HG02884 (cell line): ENCODE data around the gene AHDC1.

Experiments
- ATAC-seq: cut with Tn5 transposase; IDR thresholded peaks from one replicate; pipeline ENCODE4 v1.9.1; 2021; ENCODE audit warnings: mild to moderate bottlenecking, moderate library complexity; ENCODE audit not compliant: unreplicated experiment

The AHDC1 gene

DNA sequence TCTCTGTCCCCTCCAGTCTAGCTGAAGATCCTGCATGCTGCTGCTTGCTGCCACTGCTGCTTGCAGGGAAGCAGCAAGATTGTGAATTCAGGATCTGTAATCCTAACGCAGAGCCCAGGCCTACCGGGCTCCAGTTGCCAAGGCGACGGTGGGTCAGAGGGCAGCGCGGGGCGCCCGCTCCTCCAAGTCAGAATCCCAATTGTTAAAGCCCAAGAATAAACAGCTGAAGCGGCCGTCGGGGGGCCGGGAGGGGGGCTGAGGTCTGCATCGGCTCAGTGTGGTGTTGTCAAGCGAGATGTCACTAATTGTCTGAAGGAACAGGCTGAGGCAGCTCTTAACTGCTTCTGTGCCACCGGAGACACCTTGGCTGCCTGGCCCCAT lies 36.8 kb downstream of the AHDC1 start:
- no peak for ATAC-seq

GRCh38 chr1:27566462-27567145 lies 37.3 kb downstream of the AHDC1 start:
- no peak for ATAC-seq

DNA sequence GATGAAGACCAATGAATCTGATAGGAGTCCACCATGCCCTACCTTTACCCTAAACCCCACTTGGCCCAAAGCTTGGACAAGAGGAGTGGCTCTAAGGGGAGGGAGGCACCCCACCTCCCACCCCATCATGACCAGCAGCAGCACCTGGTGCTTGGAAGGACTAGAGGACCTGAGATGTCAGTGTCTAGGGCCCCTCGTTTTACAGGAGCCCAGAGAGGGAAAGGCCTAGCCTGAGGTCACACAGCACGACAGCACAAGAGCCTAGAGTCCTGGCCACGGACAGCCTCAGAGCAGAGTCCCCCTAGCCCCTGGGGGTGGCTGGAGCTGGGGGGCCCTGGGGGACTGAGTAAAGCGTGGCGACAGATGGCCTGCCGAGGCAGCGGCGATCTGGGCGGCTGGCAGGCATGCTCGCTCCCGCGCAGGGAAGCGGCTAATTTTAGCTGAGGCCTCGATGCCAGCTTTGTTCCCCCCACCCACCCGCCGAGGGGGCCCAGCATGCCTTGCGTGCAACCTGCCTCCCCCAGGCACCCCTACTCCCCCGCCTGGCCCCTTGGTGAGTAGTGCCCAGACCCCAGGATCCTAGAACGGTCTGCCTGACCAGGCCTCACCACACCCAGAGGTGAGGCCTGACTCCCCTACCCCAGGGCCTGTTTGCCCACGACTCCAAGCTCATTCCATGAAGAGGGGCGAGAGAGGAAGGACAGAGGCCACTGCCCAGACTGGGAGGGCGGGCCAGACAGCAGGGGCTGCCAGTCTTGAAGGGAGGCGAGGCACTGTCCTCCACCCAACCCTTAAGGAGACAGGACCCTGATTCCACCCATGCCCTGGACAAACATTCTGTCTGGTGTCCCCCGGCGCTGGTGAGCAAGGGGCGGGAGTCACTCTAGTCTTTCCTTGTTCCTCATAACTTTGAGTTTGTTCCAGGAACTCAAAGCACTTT lies 39.0 kb downstream of the AHDC1 start:
- ATAC-seq, result no peak

DNA sequence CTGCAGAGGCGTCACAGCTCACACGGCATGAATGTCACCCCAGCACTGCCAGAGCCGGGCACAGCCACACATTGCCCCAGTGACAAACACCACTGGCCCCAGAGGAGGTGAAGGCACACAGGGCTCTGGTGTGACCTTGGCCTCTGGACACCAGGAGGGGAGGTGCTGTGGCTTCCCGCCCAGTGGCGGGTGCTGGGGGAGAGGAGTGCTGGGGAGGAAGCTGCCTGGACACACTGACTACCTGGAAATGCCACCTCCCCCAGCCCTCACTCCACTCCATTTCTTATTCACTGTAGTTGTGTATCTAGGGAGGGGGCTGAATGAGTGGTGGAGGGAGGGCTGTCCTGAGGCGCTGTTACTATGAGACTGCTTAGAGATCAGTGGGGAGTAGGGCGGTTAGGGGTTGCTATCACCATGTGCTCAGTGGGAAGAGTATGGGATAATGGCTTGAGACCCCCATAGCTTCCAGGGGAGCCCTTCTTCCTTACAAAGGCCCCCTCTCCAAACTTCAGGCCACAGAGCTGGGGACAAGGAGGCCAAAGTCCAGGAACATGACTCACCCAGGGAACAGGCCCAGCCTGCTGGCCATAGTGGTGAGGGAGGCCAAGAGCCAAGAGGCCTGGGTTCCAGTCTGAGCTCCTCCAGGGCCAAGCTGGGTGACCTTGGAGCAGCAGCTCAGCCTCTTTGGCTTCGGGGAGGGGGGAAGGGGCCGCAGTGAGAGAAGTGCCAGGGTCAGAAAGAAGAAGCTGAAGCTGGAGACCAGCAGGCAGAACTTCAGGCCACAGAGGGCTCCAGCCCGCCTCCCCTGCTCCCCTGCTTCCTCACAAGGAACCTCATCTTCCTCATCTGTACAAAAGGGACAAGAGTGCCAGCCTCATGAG lies 40.1 kb downstream of the AHDC1 start:
- no peak for ATAC-seq

GRCh38 chr1:27563341-27563590 lies 40.7 kb downstream of the AHDC1 start:
- ATAC-seq, result no peak

DNA sequence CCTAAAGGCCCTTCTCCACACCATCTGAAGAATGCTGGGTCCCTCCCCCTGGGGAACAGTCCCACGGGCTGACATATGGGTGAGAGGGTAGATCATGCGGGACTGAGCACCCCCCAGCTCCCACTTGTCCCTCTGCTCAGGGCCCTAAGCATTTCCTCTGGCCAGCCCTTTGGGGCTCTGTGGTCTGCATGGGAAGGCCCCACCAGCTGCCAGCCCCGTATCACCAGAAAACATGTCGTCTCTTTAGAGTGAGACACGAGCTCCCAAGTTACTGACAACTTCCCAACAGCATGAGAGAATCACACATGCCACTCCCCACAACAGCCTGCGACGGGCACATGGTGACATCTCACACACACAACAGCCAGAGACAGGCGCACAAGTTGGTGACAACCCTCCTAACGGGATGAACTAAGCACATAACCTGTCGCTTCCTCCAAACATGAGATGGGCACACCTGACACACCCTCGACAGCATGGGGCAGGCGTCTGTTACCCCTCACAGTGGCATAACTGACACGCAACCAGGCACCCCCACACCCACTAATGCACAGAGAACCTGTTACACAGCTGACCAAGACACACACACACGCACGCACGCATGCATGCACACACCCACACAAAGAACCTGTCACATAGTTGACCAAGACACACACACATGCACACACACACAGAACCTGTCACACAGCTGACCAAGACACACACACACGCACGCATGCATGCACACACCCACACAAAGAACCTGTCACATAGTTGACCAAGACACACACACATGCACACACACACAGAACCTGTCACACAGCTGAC lies 41.2 kb downstream of the AHDC1 start:
- no peak for ATAC-seq

- no peak for ATAC-seq
Measured at GRCh38 chr1:27562021-27562420, 41.9 kb downstream of the AHDC1 start.

DNA sequence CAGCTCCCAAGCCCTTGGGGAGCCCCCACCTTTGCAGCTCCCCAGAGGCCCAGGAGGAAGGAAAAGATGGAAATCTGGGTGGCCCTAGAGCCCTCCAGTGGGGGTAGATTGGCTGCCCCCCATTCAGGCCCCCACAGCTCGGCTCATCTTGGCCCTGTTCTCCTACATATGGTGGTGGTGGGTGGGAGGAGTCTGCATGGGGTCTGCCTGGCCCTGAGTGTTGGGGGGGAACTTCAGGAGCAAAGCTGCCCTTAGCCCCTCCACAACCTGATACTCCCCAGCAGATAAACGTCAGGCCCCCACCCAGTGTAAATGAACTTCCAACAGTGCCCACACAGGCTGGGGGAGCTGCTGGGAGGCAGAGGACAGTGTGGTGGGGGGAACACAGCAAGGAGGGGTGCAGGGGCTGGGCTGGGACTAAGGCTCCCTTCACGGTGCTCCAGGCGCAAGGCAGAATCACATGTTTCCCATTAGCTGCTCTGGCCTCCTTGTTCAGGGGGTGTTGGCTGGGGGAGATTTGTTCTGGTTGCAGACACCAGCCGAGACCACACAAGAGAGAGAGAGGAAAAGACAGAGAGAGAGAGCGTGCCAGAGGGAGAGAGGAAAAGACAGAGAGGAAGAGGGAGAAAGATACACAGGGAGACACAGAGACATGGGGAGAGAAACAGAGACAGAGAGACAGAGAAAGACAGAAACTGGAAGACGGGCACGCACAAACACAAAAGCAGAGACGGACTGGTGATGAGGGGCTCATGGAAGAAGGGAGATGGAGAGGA lies 42.6 kb downstream of the AHDC1 start:
- ATAC-seq, result no peak

GRCh38 chr1:27560268-27561123 lies 43.4 kb downstream of the AHDC1 start:
- no peak for ATAC-seq

DNA sequence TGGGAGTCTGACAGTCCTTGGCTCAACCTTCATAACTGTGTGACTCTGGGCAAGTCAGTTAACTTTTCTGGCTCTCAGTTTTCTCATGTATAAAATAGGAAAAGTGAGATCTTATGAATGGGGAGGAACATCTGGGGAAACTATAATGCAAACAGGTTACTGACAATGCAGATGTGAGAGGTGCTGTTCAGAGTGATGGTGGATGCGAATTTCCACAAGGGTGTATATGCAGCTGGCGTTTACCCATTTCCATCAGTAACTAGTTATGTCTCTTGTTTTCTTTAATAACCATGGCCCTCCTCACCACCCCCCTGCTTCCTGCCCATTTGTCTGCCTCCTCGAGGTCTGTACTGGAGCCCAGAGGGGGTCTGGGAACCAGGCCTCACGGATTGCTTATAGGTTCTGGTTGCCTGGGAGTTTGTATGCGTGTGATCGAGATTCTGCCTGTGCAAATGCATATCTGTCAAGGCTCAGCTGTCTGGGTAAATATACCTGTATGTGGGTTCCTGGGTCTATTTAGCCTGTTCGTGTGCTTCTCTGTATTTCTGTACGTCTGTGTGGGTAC lies 44.4 kb downstream of the AHDC1 start:
- no peak for ATAC-seq

DNA sequence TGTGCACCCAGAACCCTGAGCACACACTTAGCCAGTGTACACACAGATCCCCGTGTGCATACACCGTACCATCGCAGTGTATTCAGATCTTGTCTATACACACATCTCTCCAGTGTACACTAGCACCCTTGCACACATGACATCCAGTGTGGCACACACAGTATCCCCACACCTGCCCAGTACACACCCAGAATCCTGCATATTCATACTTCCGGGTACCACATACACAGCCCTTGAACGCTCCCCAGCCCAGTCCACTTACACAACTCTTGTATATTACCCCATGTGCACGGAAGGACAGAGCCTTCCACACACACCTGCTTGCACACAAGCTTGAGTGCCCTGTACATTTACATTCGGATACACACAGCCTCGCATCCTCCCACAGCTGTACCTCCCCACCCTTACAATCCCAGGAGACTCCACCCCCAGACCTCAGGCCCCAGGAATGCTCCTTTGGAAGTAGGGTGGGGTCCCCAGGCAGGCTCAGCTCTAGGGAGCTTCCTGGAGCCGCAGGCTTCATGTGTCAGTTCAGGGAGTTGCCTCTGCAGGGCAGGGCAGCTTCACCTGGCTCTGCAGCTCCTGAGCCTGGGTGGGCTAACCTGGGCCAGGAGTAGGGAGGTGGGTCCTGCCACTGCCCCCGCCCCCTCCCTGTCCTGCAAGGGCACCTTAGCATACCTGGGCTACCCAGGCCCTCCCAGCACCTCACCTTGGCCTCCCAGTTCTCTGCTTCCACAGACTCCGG lies 46.2 kb downstream of the AHDC1 start:
- no peak for ATAC-seq

GRCh38 chr1:27556781-27557595 lies 47.0 kb downstream of the AHDC1 start:
- no peak for ATAC-seq

DNA sequence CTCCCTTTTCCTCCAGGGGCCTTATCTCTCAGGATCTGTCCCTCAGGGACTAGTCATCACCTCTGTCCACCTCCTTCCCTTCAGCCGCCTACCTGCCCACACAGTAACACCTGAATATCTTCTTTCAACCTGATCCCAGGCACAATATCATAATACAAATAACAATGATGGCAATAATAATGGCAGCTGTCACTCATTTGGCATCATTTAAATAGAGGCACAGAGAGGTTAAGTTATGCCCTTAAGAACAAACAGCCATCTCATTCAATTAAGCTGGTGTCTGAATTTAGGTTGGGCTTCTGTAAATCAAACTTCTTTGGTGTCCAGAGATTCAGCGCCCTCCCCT lies 47.5 kb downstream of the AHDC1 start:
- no peak for ATAC-seq

GRCh38 chr1:27555700-27556424 lies 48.1 kb downstream of the AHDC1 start:
- no peak for ATAC-seq

- ATAC-seq, result no peak
Measured at GRCh38 chr1:27554759-27555699, 48.9 kb downstream of the AHDC1 start.

GRCh38 chr1:27554293-27554692 lies 49.7 kb downstream of the AHDC1 start:
- no peak for ATAC-seq
